NT2/D1 (cell line): Measurements from ENCODE around the gene PMAIP1.

Experiments
- DNase-seq: peaks from one replicate; pipeline ENCODE4 v3.0.0-alpha.2; 2011; ENCODE audit warnings: low read depth, low spot score
- H3K27me3 ChIP-seq: 2 replicates; pipeline ENCODE4 v1.6.0; 2011; ENCODE audit warnings: mild to moderate bottlenecking; ENCODE audit not compliant: insufficient read length, insufficient read depth
- H3K36me3 ChIP-seq: 2 replicates; pipeline ENCODE4 v1.6.1; 2011; ENCODE audit warnings: mild to moderate bottlenecking, low read length, mixed read lengths; ENCODE audit not compliant: insufficient read depth, insufficient read length
- H3K4me1 ChIP-seq: 2 replicates; pipeline ENCODE4 v1.5.1; 2011; ENCODE audit not compliant: insufficient read depth, insufficient read length
- H3K4me3 ChIP-seq: 2 replicates; pipeline ENCODE4 v1.5.1; 2011; ENCODE audit warnings: low read depth; ENCODE audit not compliant: insufficient read length
- H3K9ac ChIP-seq: 2 replicates; pipeline ENCODE4 v1.6.0; 2011; ENCODE audit warnings: low read depth; ENCODE audit not compliant: insufficient read length
- H3K9me3 ChIP-seq: 2 replicates; pipeline ENCODE4 v1.5.1; 2011; ENCODE audit warnings: mild to moderate bottlenecking, low read length; ENCODE audit not compliant: insufficient read depth
- SUZ12 ChIP-seq: IDR thresholded peaks from 2 replicates; pipeline ENCODE4 v1.6.1; 2011; ENCODE audit not compliant: insufficient read length, insufficient read depth; ENCODE audit errors: extremely low read depth
- YY1 ChIP-seq: IDR thresholded peaks from 2 replicates; pipeline ENCODE4 v1.6.1; 2011; ENCODE audit not compliant: insufficient read length, insufficient read depth
- ZNF274 ChIP-seq: IDR thresholded peaks from 2 replicates; pipeline ENCODE4 v1.6.1; 2011; ENCODE audit warnings: mild to moderate bottlenecking, low read depth, low read length

Gene PMAIP1

GRCh38 chr18:59865241-59865986 lies 34.4 kb upstream of the PMAIP1 start:
- Histone ChIP-seq H3K9me3 (no peaks in the 10 kb centered on the region), H3K36me3 (no peaks in the 10 kb centered on the region), H3K27me3 (no peaks in the 10 kb centered on the region), H3K9ac (no peak overlapping the region), H3K4me1 (peaks cover 4% of the 10 kb centered on the region), H3K4me3 (no peak overlapping the region)
- TF ChIP-seq SUZ12 (no peak), YY1 (no peak), ZNF274 (no peak)
- DNase-seq, result no peak

GRCh38 chr18:59866551-59867269 lies 33.1 kb upstream of the PMAIP1 start:
- H3K9me3 ChIP-seq, result no peaks in the 10 kb centered on the region
- DNase-seq, result no peak
- no peaks in the 10 kb centered on the region for H3K27me3 ChIP-seq
- H3K36me3 ChIP-seq, result no peaks in the 10 kb centered on the region
- H3K4me1 ChIP-seq, result peaks cover 4% of the 10 kb centered on the region
- no peak for TF ChIP-seq SUZ12
- TF ChIP-seq ZNF274, result no peak
- no peak for TF ChIP-seq YY1
- H3K9ac ChIP-seq, result no peak overlapping the region
- no peak overlapping the region for H3K4me3 ChIP-seq

- H3K4me1 ChIP-seq, result no peaks in the 10 kb centered on the region
- no peak for DNase-seq
- no peak overlapping the region for H3K9ac ChIP-seq
- H3K27me3 ChIP-seq, result no peaks in the 10 kb centered on the region
- no peak overlapping the region for H3K4me3 ChIP-seq
- no peaks in the 10 kb centered on the region for H3K9me3 ChIP-seq
- no peaks in the 10 kb centered on the region for H3K36me3 ChIP-seq
- TF ChIP-seq ZNF274, result no peak
- TF ChIP-seq SUZ12, result no peak
- TF ChIP-seq YY1, result no peak
These were observed 32.3 kb upstream of the PMAIP1 start for GRCh38 chr18:59867337-59868104.

- H3K9ac ChIP-seq, result no peak overlapping the region
- H3K36me3 ChIP-seq, result no peaks in the 10 kb centered on the region
- DNase-seq, result no peak
- no peaks in the 10 kb centered on the region for H3K9me3 ChIP-seq
- TF ChIP-seq SUZ12 (no peak), YY1 (no peak), ZNF274 (no peak)
- H3K4me1 ChIP-seq, result no peaks in the 10 kb centered on the region
- no peaks in the 10 kb centered on the region for H3K27me3 ChIP-seq
- no peak overlapping the region for H3K4me3 ChIP-seq
These were observed 29.1 kb upstream of the PMAIP1 start for GRCh38 chr18:59870623-59871130.

GRCh38 chr18:59871711-59872362 lies 28.0 kb upstream of the PMAIP1 start:
- Histone ChIP-seq H3K4me3 (no peak overlapping the region), H3K9ac (no peak overlapping the region), H3K4me1 (no peaks in the 10 kb centered on the region), H3K9me3 (no peaks in the 10 kb centered on the region), H3K27me3 (no peaks in the 10 kb centered on the region), H3K36me3 (no peaks in the 10 kb centered on the region)
- no peak for TF ChIP-seq ZNF274
- TF ChIP-seq SUZ12, result no peak
- TF ChIP-seq YY1, result no peak
- no peak for DNase-seq

- H3K4me3 ChIP-seq, result no peak overlapping the region
- TF ChIP-seq SUZ12 (no peak), ZNF274 (no peak), YY1 (no peak)
These were observed 26.2 kb upstream of the PMAIP1 start for GRCh38 chr18:59873641-59874040.

More at GRCh38 chr18:59873641-59874040, 26.2 kb upstream of the PMAIP1 start:
- Histone ChIP-seq H3K9me3 (no peaks in the 10 kb centered on the region), H3K4me1 (no peaks in the 10 kb centered on the region), H3K9ac (no peak overlapping the region), H3K36me3 (no peaks in the 10 kb centered on the region), H3K27me3 (no peaks in the 10 kb centered on the region)
- DNase-seq, result no peak
